Tibial nerve (tissue), 3 donors: ENCODE results near the gene MTX3.

ENCODE experiments used
- CTCF ChIP-seq, 5 experiments: fragments of 200-600 bp in 3 of 5; fragments of 450-650 bp in 2 of 5; sonication (generic) in 3 of 5; IDR thresholded peaks; one replicate each; pipeline ENCODE4 v1.5.1; 2016 to 2019; ENCODE audit warnings: antibody characterized with exemption in 5 of 5, mild to moderate bottlenecking in 3 of 5, moderate library complexity in 2 of 5
- POLR2A ChIP-seq, 2 donors: fragments of 450-650 bp; IDR thresholded peaks; one replicate each; pipeline ENCODE4 v1.6.1; 2017; ENCODE audit warnings: antibody characterized with exemption in 2 of 2, mild to moderate bottlenecking in 2 of 2, moderate library complexity in 2 of 2

GRCh38 chr5:79938468-79938867 is 52.6 kb downstream of the MTX3 start:
- TF ChIP-seq CTCF (IDR thresholded peaks at IDR 0.05) (no peak), POLR2A (IDR thresholded peaks at IDR 0.05) (no peak)
